Suprapubic skin (tissue), 4 donors: ENCODE data around the gene PLEKHG5. TPM values are rescaled to one million over a fixed set of nuclear protein-coding genes. Genes with fewer than 3 reads are reported as not detected.

Source experiments
- DNase-seq, 2 donors: peaks; one replicate each; pipeline ENCODE4 v3.0.0-alpha.2; 2019; ENCODE audit warnings: low spot score in 2 of 2
- H3K27ac ChIP-seq: fragments of 200-600 bp; sonication (generic); one replicate; pipeline ENCODE4 v1.5.1; 2019
- H3K27me3 ChIP-seq: fragments of 200-600 bp; sonication (generic); one replicate; pipeline ENCODE4 v1.5.1; 2019
- H3K36me3 ChIP-seq: fragments of 200-600 bp; sonication (generic); one replicate; pipeline ENCODE4 v1.5.1; 2019
- H3K4me1 ChIP-seq: fragments of 200-600 bp; sonication (generic); one replicate; pipeline ENCODE4 v1.5.1; 2019
- H3K4me3 ChIP-seq: fragments of 200-600 bp; sonication (generic); one replicate; pipeline ENCODE4 v1.5.1; 2019; ENCODE audit warnings: mild to moderate bottlenecking
- H3K9me3 ChIP-seq: fragments of 200-600 bp; sonication (generic); one replicate; pipeline ENCODE4 v1.5.1; 2019
- EP300 ChIP-seq: sonication (generic); formaldehyde crosslinking; IDR thresholded peaks from one replicate; pipeline ENCODE4 v1.6.1; 2017; ENCODE audit warnings: antibody characterized with exemption
- POLR2A ChIP-seq, 2 donors: fragments of 450-650 bp; IDR thresholded peaks; one replicate each; pipeline ENCODE4 v1.6.1; 2017; ENCODE audit warnings: antibody characterized with exemption in 2 of 2, mild to moderate bottlenecking in 2 of 2, moderate library complexity in 2 of 2
- POLR2AphosphoS5 ChIP-seq, 3 donors: sonication (generic); formaldehyde crosslinking; IDR thresholded peaks; one replicate each; pipeline ENCODE4 v1.6.1; 2017; ENCODE audit warnings: antibody characterized with exemption in 3 of 3
- WGBS: methylation state at CpG from one replicate; pipeline ENCODE4 v1.1.5; 2018; 5-methylcytosine and 5-hydroxymethylcytosine counted together
- total RNA-seq, 4 donors: library from RNA; depleted of rRNA; stranded (reverse); fragments of >200 nt; gene quantifications; one replicate each; pipeline ENCODE4 v1.1.0, GENCODE V29; 2016
- TF ChIP-seq, protein P1 (sequence below), 2 donors: fragments of 200-600 bp in 1 of 2; fragments of 450-650 bp in 1 of 2; sonication (generic) in 1 of 2; IDR thresholded peaks; one replicate each; pipeline ENCODE4 v1.5.1; 2016 to 2019; ENCODE audit warnings: antibody characterized with exemption in 2 of 2, mild to moderate bottlenecking in 1 of 2, moderate library complexity in 1 of 2

The PLEKHG5 gene
- total RNA-seq, 4 donors from 2014 or later = 76.3 to 347 (median 107) TPM

DNA sequence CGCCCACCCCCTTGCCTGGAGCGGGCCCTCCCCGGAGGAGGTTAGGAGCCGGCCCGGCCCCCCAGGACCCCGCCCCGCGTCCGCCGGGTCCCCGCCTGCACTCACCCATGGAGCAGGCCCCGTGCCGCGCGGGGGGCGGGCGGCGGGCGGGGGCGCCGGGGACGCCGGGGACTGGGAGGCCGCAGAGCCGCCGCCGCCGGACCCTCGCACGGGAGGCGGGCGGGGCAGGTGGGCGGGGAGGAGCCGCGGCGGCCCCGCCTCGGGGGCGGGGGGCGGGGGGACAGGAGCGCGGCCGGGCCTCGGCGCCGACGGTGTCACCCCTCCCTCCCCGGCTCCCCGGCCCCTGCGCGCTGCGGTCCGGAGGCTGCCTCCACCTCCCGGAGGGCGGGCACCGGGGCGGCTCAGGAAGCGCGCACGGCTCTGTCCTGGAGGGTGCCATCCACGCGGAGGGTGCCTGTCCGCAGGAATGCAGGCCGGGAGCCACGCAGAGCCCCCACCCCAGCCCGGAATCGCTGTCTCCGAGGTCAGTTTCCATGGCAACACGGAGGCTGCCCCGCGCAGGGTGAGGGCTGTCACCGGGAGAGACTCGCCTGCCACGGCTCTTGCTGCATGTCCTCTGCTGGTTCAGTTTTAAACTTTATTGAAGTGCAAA, 5.9 kb upstream of the PLEKHG5 start:
- H3K27ac ChIP-seq = peak overlapping the region; percentile 7
- H3K27me3 ChIP-seq = no peaks in the 10 kb centered on the region
- DNase-seq = no peak
- H3K4me1 ChIP-seq = peaks cover 55% of the 10 kb centered on the region
- no peak for TF ChIP-seq EP300
- TF ChIP-seq, protein P1, sequence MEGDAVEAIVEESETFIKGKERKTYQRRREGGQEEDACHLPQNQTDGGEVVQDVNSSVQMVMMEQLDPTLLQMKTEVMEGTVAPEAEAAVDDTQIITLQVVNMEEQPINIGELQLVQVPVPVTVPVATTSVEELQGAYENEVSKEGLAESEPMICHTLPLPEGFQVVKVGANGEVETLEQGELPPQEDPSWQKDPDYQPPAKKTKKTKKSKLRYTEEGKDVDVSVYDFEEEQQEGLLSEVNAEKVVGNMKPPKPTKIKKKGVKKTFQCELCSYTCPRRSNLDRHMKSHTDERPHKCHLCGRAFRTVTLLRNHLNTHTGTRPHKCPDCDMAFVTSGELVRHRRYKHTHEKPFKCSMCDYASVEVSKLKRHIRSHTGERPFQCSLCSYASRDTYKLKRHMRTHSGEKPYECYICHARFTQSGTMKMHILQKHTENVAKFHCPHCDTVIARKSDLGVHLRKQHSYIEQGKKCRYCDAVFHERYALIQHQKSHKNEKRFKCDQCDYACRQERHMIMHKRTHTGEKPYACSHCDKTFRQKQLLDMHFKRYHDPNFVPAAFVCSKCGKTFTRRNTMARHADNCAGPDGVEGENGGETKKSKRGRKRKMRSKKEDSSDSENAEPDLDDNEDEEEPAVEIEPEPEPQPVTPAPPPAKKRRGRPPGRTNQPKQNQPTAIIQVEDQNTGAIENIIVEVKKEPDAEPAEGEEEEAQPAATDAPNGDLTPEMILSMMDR (IDR thresholded peaks at IDR 0.05) = no peak
- TF ChIP-seq POLR2A (IDR thresholded peaks at IDR 0.05) = no peak
- no peak for TF ChIP-seq POLR2AphosphoS5 (IDR thresholded peaks at IDR 0.05)
- H3K4me3 ChIP-seq = peak overlapping the region; percentile 70
- no peaks in the 10 kb centered on the region for H3K9me3 ChIP-seq
- WGBS = 2% methylated on average over 8 of the region's 74 CpGs
- no peaks in the 10 kb centered on the region for H3K36me3 ChIP-seq

DNA sequence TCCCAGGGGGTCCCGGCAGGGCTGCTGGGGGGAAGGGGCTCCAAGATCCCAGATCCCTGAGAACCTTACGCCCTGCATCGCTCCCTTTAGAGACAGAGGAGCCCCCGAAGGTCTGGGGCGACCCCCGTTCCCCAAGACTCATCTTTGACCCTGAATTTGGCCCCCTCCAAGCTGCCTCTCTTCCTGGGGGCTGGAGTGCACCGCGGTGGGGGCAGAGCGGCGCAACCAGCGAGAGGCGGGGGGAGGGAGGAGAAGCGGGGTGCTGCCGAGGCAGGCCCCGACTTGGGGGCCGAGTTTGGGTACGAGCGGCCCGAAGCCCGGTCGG, 5.4 kb upstream of the PLEKHG5 start:
- H3K4me3 ChIP-seq = peak overlapping the region; percentile 70
- H3K4me1 ChIP-seq = peaks cover 55% of the 10 kb centered on the region
- no peaks in the 10 kb centered on the region for H3K36me3 ChIP-seq
- peak overlapping the region; percentile 7 for H3K27ac ChIP-seq
- no peaks in the 10 kb centered on the region for H3K9me3 ChIP-seq
- no peak for DNase-seq
- no peaks in the 10 kb centered on the region for H3K27me3 ChIP-seq
- WGBS = 30% methylated on average over 2 of the region's 21 CpGs
- TF ChIP-seq EP300 (no peak), POLR2A (IDR thresholded peaks at IDR 0.05) (no peak), POLR2AphosphoS5 (IDR thresholded peaks at IDR 0.05) (no peak)
- TF ChIP-seq, protein P1 (IDR thresholded peaks at IDR 0.05) = no peak

DNA sequence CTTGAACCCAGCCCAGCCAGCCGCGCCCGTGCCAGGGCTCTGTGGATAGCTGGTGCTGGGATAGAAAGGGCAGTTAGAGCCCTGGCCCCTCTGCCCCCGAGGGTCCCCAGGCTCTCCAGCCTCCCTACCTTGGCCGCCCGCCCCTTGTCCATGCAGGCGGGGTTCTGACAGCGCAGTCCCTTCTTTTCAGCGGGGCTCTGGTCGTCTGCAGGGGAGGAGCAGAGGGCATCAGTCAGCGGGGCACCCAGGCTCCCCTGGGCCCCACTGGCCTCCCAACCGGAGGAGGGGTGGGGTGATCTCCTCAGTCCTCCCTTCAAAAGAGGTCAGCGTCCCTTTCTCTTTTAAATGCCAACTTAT, 4.9 kb upstream of the PLEKHG5 start:
- no peak overlapping the region for H3K27ac ChIP-seq
- H3K9me3 ChIP-seq = no peaks in the 10 kb centered on the region
- H3K4me1 ChIP-seq = peaks cover 57% of the 10 kb centered on the region
- no peaks in the 10 kb centered on the region for H3K36me3 ChIP-seq
- 15% methylated on average over 6 of the region's 13 CpGs for WGBS
- no peak for DNase-seq
- no peaks in the 10 kb centered on the region for H3K27me3 ChIP-seq
- peak overlapping the region; percentile 70 for H3K4me3 ChIP-seq
- TF ChIP-seq EP300 = no peak

DNA sequence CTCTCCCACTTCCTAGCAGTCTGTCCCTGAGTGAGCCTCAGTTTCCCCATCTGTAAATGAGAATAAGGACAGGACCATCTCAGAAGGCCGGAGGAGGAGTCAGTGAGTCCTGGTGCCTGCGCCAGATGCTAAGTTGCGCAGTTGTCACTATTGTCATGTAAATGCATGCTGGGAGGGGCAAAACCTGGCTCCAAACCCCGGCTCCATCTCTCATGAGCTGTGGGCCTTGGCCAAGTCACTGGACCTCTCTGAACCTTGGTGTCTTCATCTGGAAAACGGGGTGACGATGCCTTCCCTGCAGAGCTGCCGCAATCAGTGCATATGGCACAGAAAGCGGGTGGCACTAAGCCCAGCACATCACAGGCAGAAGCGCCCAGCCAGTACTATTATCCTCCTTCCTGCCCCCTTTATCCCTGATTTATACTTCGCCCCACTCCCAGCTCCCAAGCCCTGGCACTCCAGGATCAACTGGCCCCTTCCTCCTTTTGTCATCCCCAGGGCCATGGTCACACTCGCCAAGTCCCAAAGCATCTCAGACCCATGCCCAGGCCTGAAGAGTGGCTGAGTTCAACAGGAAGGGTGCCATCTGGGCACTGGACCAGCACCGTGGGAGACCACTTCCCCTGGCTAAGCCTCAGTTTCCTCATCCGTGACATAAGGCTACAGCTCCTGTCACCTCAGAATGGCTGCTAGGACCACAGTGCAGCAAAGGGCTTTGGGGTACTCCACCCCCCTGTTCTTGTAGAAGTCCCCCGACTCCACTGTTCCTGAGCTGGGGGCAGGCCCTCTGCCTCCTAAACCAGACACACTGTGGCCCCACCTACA, 4.3 kb upstream of the PLEKHG5 start:
- DNase-seq = no peak
- H3K4me1 ChIP-seq = peaks cover 63% of the 10 kb centered on the region
- TF ChIP-seq, protein P1 (IDR thresholded peaks at IDR 0.05) = no peak
- TF ChIP-seq EP300 (no peak), POLR2AphosphoS5 (IDR thresholded peaks at IDR 0.05) (no peak), POLR2A (IDR thresholded peaks at IDR 0.05) (no peak)
- peak overlapping the region; percentile 70 for H3K4me3 ChIP-seq
- H3K27me3 ChIP-seq = no peaks in the 10 kb centered on the region
- 57% methylated on average over 12 of the region's 14 CpGs for WGBS
- no peaks in the 10 kb centered on the region for H3K9me3 ChIP-seq
- no peaks in the 10 kb centered on the region for H3K36me3 ChIP-seq
- H3K27ac ChIP-seq = no peak overlapping the region

DNA sequence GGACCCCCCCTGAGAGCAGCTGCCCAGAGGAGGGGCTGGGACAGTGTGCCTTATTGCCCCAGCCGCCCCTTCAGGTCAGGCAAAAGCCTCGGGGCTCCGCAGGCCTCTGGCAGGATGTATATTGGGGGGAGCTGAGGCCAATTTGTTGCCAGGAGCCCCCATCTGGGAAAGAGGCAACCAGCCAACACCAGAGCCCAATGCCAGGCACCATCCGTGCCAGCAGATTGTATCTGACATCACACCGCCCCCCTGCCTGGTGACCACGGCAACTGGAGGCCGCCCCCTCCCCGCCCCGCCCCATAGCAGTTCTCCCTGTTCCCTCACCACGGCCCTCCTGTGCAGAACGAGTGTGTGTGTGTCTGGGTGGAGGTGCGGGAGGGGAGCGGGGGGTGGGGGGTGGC, 3.6 kb upstream of the PLEKHG5 start:
- Histone ChIP-seq H3K9me3 (no peaks in the 10 kb centered on the region), H3K27me3 (no peaks in the 10 kb centered on the region), H3K4me1 (peaks cover 70% of the 10 kb centered on the region), H3K27ac (no peak overlapping the region), H3K36me3 (no peaks in the 10 kb centered on the region), H3K4me3 (no peak overlapping the region)
- TF ChIP-seq EP300 (no peak), POLR2A (IDR thresholded peaks at IDR 0.05) (no peak), POLR2AphosphoS5 (IDR thresholded peaks at IDR 0.05) (no peak)
- TF ChIP-seq, protein P1 (IDR thresholded peaks at IDR 0.05) = no peak
- WGBS = 61% methylated on average over 7 of the region's 13 CpGs
- peak in 1 of 2 donors; percentile 64 for DNase-seq
